GM12892 (cell line): Measurements from ENCODE around the gene FLT3LG.
A peak's percentile ranks its signal among the peaks of the same experiment; 100 is the strongest.
"Not testable (repeated sequence)": the region's sequence is repeated elsewhere in the genome, so short reads cannot be mapped to it uniquely, and the experiment has no call there.

ENCODE experiments used
- DNase-seq: peaks from one replicate; pipeline ENCODE4 v3.0.0; 2011; ENCODE audit not compliant: insufficient read length
- FAIRE-seq: peaks from 2 replicates; lab custom pipeline; 2011; peaks lifted over from hg19 to GRCh38; lab: Jason Lieb, UNC
- POLR2A ChIP-seq: IDR thresholded peaks from 2 replicates; pipeline ENCODE4 v1.6.1; 2011; ENCODE audit warnings: low read depth, low read length, control low read depth
- POLR2AphosphoS5 ChIP-seq: IDR thresholded peaks from 2 replicates; pipeline ENCODE4 v1.6.1; 2011; ENCODE audit warnings: low read depth, low read length, control low read depth
- TAF1 ChIP-seq: IDR thresholded peaks from 2 replicates; pipeline ENCODE4 v1.6.1; 2011; ENCODE audit warnings: low read depth, mild to moderate bottlenecking, control low read depth, low read length, borderline replicate concordance

Gene FLT3LG

GRCh38 chr19:49442771-49443365 lies 31.1 kb upstream of the FLT3LG start:
- no peak for TF ChIP-seq POLR2A
- no peak for TF ChIP-seq TAF1
- no peak for TF ChIP-seq POLR2AphosphoS5
- DNase-seq (peak; percentile 71), FAIRE-seq (peak; percentile 77)

GRCh38 chr19:49443366-49444099 lies 30.5 kb upstream of the FLT3LG start:
- DNase-seq (peak; percentile 97), FAIRE-seq (peak; percentile 97)
- no peak for TF ChIP-seq POLR2A
- TF ChIP-seq TAF1: no peak

- FAIRE-seq, DNase-seq: not testable (repeated sequence)
Measured at GRCh38 chr19:49444100-49444700, 29.8 kb upstream of the FLT3LG start.

GRCh38 chr19:49445997-49446396 lies 28.0 kb upstream of the FLT3LG start:
- TF ChIP-seq TAF1 (no peak), POLR2A (no peak), POLR2AphosphoS5 (no peak)
- DNase-seq: no peak
- no peak for FAIRE-seq

- TF ChIP-seq TAF1 (no peak), POLR2AphosphoS5 (no peak), POLR2A (no peak)
- no peak for FAIRE-seq
- DNase-seq: no peak
Measured at GRCh38 chr19:49447485-49448431, 26.3 kb upstream of the FLT3LG start.

GRCh38 chr19:49448432-49448786 lies 25.6 kb upstream of the FLT3LG start:
- DNase-seq: no peak
- no peak for FAIRE-seq
- TF ChIP-seq TAF1: no peak
- TF ChIP-seq POLR2AphosphoS5: no peak
- no peak for TF ChIP-seq POLR2A

GRCh38 chr19:49450405-49450804 lies 23.6 kb upstream of the FLT3LG start:
- no peak for TF ChIP-seq POLR2AphosphoS5
- TF ChIP-seq TAF1: no peak
- no peak for TF ChIP-seq POLR2A
- DNase-seq (no peak), FAIRE-seq (no peak)

GRCh38 chr19:49451430-49452181 lies 22.4 kb upstream of the FLT3LG start, which contains the start of gene PIH1D1:
PIH1D1 (minus strand) TSS chr19:49451814; CDS start chr19:49451574, 240 bp downstream.
- FAIRE-seq: peak; percentile 96
- TF ChIP-seq TAF1 (peak; percentile 35; the same call in 1 of the 2 replicates), POLR2A (peak; percentile 68), POLR2AphosphoS5 (peak; percentile 83)

GRCh38 chr19:49453013-49453756 lies 20.8 kb upstream of the FLT3LG start, which contains the start of gene ALDH16A1:
ALDH16A1 (plus strand) TSS chr19:49453225; CDS start chr19:49453332, 107 bp downstream.
- TF ChIP-seq POLR2A (peak; percentile 96), POLR2AphosphoS5 (peak; percentile 98), TAF1 (peak; percentile 83)
- FAIRE-seq (peak; percentile 90), DNase-seq (peak; percentile 97)

More at GRCh38 chr19:49451430-49452181, 22.4 kb upstream of the FLT3LG start, which contains the start of gene PIH1D1:
- peak; percentile 80 for DNase-seq

- DNase-seq (no peak), FAIRE-seq (no peak)
- TF ChIP-seq POLR2A (no peak), TAF1 (no peak), POLR2AphosphoS5 (no peak)
Measured at GRCh38 chr19:49453757-49454240, 20.2 kb upstream of the FLT3LG start.
